Neural progenitor cell (in vitro differentiated cells): ENCODE results near the gene RPL37.

Experiments used
- EZH2 ChIP-seq: fragments of 200-600 bp; sonication (generic); IDR thresholded peaks from 2 replicates; pipeline ENCODE4 v1.6.1; 2017; ENCODE audit warnings: antibody characterized with exemption, mild to moderate bottlenecking, moderate library complexity
- EZH2phosphoT487 ChIP-seq: fragments of 200-600 bp; sonication (generic); IDR thresholded peaks from 2 replicates; pipeline ENCODE4 v1.6.1; 2017; ENCODE audit warnings: antibody characterized with exemption
- TF ChIP-seq, protein P1 (sequence below): fragments of 200-600 bp; sonication (generic); IDR thresholded peaks from 2 replicates; pipeline ENCODE4 v1.5.1; 2017; ENCODE audit warnings: antibody characterized with exemption, mild to moderate bottlenecking

DNA sequence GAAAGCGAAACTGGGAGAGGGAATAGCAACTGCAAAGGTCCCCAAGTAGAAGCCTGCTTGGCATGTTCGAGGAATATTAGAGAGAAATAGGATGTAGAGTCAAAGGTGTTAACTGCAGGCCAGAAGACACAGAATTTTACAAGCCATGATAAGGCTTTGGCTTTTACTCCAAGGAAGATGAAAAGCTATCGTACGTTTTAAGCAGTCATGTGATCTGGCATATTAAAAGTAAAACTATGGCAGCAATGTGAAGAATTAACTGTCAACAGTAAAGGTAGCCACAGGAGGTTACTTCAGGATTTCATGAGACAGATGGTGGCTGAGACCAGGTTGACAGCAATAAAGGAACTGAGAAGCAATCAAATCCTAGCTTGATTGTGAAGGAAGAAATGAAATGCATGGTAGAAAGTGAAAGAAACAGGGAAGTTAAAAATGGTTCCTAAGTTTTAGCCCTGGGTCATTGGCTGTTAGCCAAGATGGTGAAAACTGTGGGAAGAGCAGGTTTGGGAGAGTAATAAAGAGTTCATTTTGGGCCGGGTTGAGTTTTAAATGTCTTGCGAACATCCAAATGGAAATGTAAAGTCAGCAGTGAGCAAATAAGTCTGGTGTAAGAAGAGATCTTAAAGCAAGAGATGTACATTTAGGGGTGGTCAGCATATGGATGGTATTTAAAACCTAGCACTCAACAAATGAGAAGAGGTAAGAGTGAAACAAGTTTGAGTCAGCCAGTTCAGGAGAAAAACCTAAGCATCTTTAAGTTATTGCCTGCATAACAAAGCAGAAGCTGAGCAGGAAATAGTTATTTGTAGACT is 59.0 kb downstream of the RPL37 start:
- TF ChIP-seq, protein P1, sequence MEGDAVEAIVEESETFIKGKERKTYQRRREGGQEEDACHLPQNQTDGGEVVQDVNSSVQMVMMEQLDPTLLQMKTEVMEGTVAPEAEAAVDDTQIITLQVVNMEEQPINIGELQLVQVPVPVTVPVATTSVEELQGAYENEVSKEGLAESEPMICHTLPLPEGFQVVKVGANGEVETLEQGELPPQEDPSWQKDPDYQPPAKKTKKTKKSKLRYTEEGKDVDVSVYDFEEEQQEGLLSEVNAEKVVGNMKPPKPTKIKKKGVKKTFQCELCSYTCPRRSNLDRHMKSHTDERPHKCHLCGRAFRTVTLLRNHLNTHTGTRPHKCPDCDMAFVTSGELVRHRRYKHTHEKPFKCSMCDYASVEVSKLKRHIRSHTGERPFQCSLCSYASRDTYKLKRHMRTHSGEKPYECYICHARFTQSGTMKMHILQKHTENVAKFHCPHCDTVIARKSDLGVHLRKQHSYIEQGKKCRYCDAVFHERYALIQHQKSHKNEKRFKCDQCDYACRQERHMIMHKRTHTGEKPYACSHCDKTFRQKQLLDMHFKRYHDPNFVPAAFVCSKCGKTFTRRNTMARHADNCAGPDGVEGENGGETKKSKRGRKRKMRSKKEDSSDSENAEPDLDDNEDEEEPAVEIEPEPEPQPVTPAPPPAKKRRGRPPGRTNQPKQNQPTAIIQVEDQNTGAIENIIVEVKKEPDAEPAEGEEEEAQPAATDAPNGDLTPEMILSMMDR = no peak
- TF ChIP-seq EZH2 (no peak), EZH2phosphoT487 (no peak)
